Ishikawa (cell line): ENCODE results near the gene MUL1.

ENCODE experiments used
- CEBPB ChIP-seq: IDR thresholded peaks from 2 replicates; pipeline ENCODE4 v1.6.1; 2012
- CREB1 ChIP-seq: IDR thresholded peaks from 2 replicates; pipeline ENCODE4 v1.6.1; 2012; ENCODE audit warnings: low read depth
- EGR1 ChIP-seq: IDR thresholded peaks from 2 replicates; pipeline ENCODE4 v1.6.1; 2012
- EP300 ChIP-seq: IDR thresholded peaks from 2 replicates; pipeline ENCODE4 v1.6.1; 2012; ENCODE audit warnings: borderline replicate concordance
- FOXM1 ChIP-seq: IDR thresholded peaks from 2 replicates; pipeline ENCODE4 v1.6.1; 2012; ENCODE audit warnings: low read depth, borderline replicate concordance
- NFIC ChIP-seq: IDR thresholded peaks from 2 replicates; pipeline ENCODE4 v1.6.1; 2012
- RAD21 ChIP-seq: IDR thresholded peaks from 2 replicates; pipeline ENCODE4 v1.6.1; 2012; ENCODE audit warnings: low read depth
- TAF1 ChIP-seq: IDR thresholded peaks from 2 replicates; pipeline ENCODE4 v1.6.1; 2012; ENCODE audit warnings: low read depth, mild to moderate bottlenecking
- TCF12 ChIP-seq: IDR thresholded peaks from 2 replicates; pipeline ENCODE4 v1.6.1; 2012; ENCODE audit warnings: low read depth
- TEAD4 ChIP-seq: IDR thresholded peaks from 2 replicates; pipeline ENCODE4 v1.6.1; 2012
- YY1 ChIP-seq: IDR thresholded peaks from 2 replicates; pipeline ENCODE4 v1.6.1; 2012; ENCODE audit warnings: low read depth
- ZBTB7A ChIP-seq: IDR thresholded peaks from 2 replicates; pipeline ENCODE4 v1.6.1; 2012; ENCODE audit warnings: low read depth
- TF ChIP-seq, protein P1 (sequence below): IDR thresholded peaks from 2 replicates; pipeline ENCODE4 v1.6.1; 2012
- TF ChIP-seq, protein P2 (sequence below): IDR thresholded peaks from 2 replicates; pipeline ENCODE4 v1.6.1; 2012; ENCODE audit warnings: low read depth, mild to moderate bottlenecking
- TF ChIP-seq, protein P3 (sequence below): IDR thresholded peaks from 2 replicates; pipeline ENCODE4 v1.6.1; 2012

MUL1 gene

DNA sequence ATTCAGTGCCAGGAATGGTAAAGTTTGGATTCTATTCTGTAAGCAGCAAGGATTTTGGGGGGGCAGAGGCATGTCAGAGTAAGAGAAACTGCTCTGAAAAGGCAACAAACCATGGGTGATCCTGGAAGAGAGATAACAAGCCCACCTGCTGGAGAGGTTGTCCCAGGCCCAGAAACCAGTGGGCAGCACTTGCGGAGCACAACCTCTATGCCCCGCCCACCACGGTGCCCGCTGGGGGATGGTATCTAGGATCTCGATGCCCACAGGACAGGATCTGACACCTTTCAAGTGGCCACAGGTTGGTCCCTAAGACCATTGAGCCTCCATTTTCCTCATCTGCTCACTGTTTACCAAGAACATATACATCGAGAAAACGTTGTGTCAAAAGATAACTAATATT, 20.3 kb upstream of the MUL1 start:
- no peak for TF ChIP-seq TEAD4
- TF ChIP-seq RAD21, result no peak
- no peak for TF ChIP-seq YY1
- no peak for TF ChIP-seq TAF1
- TF ChIP-seq ZBTB7A, result no peak
- TF ChIP-seq, protein P1, sequence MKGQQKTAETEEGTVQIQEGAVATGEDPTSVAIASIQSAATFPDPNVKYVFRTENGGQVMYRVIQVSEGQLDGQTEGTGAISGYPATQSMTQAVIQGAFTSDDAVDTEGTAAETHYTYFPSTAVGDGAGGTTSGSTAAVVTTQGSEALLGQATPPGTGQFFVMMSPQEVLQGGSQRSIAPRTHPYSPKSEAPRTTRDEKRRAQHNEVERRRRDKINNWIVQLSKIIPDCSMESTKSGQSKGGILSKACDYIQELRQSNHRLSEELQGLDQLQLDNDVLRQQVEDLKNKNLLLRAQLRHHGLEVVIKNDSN, result no peak
- no peak for TF ChIP-seq TCF12
- TF ChIP-seq EGR1, result no peak
- TF ChIP-seq FOXM1, result no peak
- TF ChIP-seq CREB1, result no peak
- TF ChIP-seq, protein P2, sequence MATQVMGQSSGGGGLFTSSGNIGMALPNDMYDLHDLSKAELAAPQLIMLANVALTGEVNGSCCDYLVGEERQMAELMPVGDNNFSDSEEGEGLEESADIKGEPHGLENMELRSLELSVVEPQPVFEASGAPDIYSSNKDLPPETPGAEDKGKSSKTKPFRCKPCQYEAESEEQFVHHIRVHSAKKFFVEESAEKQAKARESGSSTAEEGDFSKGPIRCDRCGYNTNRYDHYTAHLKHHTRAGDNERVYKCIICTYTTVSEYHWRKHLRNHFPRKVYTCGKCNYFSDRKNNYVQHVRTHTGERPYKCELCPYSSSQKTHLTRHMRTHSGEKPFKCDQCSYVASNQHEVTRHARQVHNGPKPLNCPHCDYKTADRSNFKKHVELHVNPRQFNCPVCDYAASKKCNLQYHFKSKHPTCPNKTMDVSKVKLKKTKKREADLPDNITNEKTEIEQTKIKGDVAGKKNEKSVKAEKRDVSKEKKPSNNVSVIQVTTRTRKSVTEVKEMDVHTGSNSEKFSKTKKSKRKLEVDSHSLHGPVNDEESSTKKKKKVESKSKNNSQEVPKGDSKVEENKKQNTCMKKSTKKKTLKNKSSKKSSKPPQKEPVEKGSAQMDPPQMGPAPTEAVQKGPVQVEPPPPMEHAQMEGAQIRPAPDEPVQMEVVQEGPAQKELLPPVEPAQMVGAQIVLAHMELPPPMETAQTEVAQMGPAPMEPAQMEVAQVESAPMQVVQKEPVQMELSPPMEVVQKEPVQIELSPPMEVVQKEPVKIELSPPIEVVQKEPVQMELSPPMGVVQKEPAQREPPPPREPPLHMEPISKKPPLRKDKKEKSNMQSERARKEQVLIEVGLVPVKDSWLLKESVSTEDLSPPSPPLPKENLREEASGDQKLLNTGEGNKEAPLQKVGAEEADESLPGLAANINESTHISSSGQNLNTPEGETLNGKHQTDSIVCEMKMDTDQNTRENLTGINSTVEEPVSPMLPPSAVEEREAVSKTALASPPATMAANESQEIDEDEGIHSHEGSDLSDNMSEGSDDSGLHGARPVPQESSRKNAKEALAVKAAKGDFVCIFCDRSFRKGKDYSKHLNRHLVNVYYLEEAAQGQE, result no peak
- TF ChIP-seq, protein P3, sequence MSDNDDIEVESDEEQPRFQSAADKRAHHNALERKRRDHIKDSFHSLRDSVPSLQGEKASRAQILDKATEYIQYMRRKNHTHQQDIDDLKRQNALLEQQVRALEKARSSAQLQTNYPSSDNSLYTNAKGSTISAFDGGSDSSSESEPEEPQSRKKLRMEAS, result no peak
- no peak for TF ChIP-seq EP300

DNA sequence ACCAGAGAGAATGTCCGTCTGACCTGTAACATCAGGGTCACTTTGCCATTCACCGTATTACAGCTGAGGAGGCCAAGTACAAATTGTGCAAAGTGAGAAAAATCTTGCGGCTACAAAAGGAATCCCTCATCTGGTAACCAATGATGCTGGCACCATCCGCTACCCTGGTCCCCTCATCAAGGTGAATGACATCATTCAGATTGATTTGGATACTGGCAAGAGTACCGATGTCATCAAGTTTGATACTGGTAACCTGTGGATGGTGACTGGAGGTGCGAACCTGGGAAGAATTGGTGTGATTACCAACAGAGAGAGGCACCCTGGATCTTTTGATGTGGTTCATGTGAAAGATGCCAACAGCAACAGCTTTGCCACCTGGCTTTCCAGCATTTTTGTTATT, 18.3 kb upstream of the MUL1 start:
- TF ChIP-seq ZBTB7A, result no peak
- TF ChIP-seq TCF12, result no peak
- TF ChIP-seq, protein P3, result no peak
- TF ChIP-seq, protein P2, result no peak
- TF ChIP-seq EP300, result no peak

DNA sequence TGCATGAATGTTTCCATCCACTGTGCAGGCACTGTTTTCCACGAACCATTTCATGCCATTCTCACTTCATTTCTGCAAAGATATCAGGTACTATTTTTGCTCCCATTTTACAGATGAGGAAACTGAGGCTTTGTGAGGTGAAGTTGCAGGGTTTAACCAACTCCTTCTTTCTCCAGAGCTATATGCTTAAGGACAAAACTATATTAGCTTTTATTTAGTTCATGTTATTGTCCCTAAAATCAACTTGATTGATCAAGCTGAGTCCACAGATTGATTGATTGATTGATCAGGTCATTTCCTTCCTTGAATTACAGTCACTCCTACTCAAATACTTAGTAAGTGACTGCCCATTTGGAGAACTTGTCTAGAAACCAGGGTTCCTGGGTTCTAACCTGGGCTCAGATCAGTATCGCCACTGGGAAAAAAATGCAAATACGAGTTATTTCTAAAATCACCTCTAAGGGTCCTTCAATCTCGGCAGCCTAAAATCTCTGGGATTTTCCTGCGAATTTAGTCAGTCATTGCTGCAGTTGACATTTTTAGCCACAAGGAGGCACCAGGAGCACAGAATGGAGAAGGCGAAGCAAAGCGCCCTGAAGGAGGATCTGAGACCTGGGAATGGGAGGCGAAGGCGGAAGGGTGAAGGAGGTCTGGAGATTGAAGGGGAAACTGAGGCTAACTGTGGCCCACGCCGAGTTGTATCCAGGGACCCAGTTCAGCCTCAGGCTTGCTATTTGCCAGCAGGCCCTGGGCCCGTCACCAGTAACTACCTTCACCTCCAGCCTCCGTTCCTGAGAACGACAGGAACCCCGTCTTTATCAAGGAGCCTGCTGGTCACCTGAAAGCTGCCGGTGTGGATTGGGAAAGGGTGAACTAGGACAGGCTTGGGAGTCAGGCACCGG, 14.3 kb upstream of the MUL1 start:
- TF ChIP-seq RAD21 (peak; percentile 97), EGR1 (no peak)

DNA sequence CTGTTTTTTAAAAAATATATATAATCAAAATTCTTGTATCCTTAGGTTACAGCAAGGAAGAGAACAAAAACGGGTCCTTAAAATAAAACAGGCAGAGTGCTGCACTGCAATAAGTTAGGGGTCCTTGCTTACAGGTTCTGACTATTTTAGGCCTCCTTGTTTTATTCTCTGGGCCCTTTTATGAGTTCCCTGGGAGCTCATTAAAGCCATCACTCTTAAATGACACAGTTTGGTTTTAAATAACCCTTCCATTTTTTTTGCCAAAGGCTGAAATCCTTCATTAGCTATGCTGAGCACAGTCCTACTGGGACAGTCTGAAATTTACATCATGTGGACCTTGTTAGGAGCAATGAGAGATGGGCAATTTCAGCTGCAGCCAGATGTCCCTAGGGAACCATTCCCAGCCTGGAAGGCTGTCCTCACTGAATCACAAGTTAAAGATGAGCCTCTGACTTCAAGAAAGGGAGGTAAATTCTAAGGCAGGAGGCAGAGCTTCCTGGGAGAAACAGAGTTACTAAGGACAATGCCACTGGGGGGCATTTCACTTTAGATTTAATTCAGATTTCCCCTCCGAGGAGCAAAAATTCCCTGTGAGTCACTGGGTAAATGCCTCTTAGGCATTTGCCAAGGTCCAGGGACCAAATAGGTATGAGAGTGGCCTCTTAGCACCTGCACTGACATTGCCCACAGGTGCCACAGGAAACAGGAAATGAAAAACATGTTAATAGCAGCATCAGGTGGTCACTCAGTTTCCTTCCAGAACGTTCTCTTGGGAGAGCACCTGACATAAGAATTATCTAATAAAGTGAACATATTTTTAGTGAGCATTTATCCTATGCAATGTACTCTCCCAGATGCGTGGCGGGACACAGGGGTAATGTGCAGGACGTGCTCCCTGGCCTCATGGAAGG, 3.8 kb upstream of the MUL1 start:
- no peak for TF ChIP-seq EGR1
- TF ChIP-seq, protein P2, result no peak
- no peak for TF ChIP-seq TCF12
- TF ChIP-seq FOXM1, result no peak
- TF ChIP-seq RAD21, result no peak
- no peak for TF ChIP-seq NFIC
- TF ChIP-seq, protein P3, result no peak
- TF ChIP-seq CEBPB, result no peak
- no peak for TF ChIP-seq ZBTB7A
- no peak for TF ChIP-seq TEAD4
- no peak for TF ChIP-seq TAF1
- TF ChIP-seq CREB1, result no peak
- TF ChIP-seq YY1, result no peak
- TF ChIP-seq, protein P1, result no peak
- TF ChIP-seq EP300, result no peak
